Renal pelvis (tissue), 4 donors: ENCODE measurements around the gene KRT6A. TPM values are rescaled to one million over a fixed set of nuclear protein-coding genes. Genes with fewer than 3 reads are reported as not detected.
"Not testable (repeated sequence)": the region's sequence is repeated elsewhere in the genome, so short reads cannot be mapped to it uniquely, and the experiment has no call there.

Experiments
- DNase-seq: peaks from one replicate; pipeline ENCODE4 v3.0.0-alpha.2; 2013
- polyA plus RNA-seq, 3 donors: library from polyadenylated mRNA; unstranded; fragments of 120-200 nt; gene quantifications; one replicate each; pipeline ENCODE4 v1.2.1, GENCODE V29; 2013; ENCODE audit not compliant: insufficient read length in 3 of 3

Gene KRT6A
- polyA plus RNA-seq, 3 donors = not detected

DNA sequence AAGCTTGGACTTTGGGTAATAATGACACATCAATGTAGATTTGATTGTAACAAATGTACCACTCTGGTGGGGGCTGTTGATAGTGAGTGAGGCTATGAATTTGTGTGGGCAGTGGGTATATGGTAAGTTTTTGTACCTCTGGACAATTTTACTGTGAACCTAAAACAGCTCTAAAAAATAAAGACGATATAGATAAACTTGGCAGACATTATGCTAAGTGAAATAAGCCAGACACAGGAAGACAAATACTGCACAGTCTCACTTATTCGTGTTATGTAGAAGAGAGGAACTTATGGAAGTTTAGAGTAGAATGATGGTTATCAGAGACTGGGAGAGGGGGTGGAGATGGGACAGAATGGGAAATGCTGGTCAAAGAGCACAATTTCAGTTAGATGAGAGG is 28.2 kb downstream of the KRT6A start:
- no peak for DNase-seq

DNA sequence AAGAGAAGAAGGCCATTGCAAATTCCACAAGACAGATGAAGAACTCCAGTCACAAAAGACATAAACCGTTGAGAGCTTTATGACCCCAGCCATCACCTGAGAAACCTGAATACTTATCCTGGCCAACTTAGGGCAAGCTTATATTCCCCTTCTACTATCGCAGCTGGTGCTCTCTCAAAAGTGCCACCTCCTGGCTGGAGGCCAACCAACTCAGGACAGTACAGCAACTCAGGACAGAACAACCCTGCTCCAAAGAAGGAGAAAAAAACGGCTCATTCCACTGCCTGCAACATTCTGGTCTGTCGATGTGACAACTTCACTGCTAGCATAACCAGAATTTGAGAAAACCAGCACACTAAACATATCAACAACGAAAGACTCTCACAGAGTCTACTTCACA is 31.4 kb downstream of the KRT6A start:
- DNase-seq = no peak

DNA sequence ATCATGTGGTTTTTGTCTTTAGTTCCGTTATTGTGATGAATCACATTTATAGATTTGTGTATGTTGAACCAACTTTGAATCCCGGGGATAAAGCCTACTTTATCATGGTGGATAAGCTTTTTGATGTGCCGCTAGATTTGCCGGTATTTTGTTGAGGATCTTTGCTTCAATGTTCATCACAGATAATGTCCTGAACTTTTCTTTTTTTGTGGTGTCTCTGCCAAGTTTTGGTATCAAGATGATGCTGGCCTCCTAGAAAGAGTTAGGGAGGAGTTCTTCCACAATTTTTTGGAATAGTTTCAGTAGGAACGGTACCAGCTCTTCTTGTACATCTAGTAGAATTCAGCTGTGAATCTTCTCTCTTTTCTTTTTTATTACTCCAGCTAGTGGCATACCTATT is 34.2 kb downstream of the KRT6A start:
- DNase-seq = no peak

DNA sequence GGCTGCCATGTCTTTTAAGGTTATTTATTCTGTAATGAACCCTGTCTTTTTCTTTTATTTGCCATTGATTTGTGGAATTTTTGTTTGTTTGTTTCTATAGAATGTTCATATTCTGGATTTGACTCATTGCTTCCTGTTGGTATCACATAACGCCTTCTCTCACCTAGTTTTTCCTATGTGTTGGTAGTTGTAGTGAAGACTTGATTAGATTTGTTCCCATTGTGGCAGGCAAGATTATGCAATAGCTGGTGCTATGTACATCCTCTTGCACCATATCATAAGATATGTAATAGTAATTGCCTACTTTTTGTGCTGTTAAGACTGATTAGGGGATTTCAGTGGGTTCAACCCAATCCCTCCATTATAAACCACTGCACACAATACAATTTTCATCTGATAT is 37.2 kb downstream of the KRT6A start:
- no peak for DNase-seq

DNA sequence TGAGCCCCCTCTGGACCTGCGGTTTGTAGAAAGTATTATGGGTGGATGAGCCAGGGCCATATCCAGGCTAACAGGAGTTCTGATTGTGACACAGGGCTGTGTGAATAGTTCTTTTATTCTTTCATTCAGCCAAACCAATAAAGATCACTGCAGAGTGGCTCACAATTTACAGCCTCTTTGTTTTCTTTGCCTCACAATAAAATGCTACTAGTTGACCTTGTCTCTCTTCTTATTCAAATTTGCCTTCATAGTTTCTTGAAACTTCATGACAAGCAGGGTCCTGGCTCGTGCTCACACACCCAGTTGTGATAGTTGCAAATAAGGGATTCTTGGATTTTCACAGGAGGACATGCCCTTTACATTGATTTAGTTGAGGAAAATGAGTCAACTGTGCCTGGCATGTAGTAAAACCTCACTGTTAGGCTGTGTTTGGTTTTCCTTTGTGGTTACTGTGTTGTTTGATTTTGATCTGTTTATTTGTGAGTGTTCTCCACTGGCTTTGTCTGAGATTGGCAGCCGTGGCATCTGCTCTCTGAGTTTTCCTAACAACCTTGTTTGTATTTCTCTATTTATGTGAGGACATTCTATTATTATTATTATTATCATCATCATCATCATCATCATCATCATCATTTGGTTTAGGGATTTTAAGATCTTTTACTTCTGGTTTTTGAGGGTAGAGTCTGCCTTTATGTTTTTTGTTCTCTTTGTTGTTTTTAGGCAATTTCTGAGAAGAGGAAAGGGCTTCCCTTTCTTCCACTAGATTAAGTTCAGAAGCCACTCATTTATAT is 38.5 kb downstream of the KRT6A start:
- DNase-seq = no peak

DNA sequence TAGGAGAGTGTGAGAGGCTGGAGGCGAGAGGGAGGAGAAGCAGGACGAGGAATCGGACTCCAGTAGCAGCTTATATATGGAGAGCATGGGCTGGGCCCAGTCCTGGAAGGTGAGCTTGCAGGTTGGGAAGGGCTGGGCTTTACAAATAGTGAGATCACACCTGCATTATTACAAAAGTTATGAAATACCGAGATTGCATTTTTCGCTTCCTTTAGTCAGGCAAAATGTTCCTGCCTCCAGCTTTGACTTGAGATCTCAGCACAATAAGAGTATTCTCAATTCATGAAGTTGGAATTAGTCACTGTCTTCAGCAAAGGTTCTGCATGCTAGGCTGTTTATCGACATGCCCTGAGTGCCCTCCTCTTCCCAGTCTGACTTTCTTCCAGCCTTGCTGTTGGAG is 41.0 kb downstream of the KRT6A start, which contains the start of gene KRT6B:
Gene KRT6B, minus strand, starts transcription at position 46 of the 400 bp plus-strand sequence. CDS start 68 bp downstream, outside the sequence.
- DNase-seq = no peak

DNA sequence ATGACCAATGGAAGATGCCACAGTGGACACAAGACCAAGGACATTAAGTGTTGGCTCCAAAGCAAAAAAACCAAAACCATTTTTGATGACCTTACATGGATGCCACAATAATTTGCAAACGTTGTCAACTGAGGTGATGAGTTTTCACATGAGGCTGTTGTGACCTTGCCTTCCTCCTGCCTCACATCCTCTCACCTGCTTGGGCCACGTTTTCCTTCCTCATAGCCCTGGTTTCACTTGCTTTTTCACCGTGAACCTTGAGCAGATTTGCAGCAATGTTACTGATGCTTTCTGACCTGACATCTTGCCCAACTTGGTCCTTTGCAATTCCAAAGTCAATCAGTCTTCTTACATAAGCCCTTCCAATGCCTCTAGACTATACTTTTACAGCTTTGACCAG is 44.8 kb downstream of the KRT6A start:
- DNase-seq = no peak

DNA sequence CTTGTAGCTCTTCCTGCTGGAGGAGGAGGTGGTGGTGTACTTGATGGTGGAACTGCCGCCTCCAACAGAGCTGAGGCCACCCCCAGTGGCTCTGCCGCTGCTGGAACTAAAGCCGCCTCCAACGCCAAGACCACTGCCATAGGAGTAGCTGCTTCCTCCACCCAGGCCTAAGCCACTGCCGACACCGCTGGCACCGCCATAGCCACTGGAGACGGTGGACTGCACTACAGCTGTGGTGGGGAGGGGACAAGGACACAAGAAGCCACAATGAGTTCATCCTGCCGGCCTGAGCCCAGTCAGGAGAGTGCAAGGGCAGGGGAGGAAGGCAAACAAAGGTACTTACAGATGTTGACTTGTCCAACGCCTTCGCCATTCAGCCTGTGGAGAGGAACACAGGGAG is 45.9 kb downstream of the KRT6A start:
- not testable (repeated sequence) for DNase-seq

DNA sequence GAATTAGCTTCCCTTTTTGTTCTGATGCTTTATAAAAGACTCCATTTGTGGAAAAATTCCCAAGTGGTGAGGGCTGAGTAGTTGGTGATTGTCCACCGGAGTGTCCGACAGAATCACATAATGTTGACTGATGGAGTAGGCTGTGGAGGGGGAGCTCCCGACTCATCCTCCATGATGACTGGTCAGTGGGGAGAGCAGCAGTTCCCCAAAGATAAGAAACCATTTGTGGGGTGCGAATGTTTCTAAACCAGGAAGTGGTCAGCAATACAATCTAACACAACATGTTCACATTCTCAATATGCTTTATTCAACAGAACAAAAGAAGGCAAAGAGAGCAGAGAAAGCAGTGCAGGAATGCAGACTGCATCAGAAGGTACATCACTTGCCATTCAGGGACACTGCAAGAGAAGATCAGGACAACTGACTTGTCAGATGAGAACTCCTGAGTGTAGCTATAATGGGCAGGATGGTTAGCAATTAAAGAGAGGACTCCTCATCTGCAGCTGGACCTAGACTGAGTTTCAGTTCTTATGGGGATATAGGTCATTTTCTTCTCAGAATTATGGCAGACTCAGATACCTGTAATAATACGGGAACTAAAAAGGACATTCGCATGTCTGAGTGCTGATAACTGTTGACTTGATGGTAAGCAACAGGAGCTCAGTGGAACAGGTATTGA is 46.6 kb downstream of the KRT6A start:
- DNase-seq = no peak

DNA sequence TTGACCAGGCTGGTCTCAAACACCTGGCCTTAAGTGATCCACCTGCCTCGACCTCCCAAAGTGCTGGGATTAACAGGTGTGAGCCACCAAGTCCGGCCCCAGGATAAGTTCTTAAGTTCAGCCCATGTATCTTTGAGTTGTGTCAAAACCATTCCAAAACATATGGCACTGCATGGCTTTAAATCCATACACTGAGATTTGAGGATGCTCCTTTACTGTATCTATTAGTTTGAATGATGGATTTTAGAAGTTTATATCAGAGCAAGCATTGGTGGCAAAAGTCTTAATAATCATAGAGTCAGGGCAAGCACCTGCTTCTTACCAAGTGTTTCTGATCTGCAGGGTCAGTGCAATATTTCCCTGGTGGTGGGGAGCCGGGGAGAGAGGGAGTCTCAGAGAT is 47.2 kb downstream of the KRT6A start:
- DNase-seq = no peak

DNA sequence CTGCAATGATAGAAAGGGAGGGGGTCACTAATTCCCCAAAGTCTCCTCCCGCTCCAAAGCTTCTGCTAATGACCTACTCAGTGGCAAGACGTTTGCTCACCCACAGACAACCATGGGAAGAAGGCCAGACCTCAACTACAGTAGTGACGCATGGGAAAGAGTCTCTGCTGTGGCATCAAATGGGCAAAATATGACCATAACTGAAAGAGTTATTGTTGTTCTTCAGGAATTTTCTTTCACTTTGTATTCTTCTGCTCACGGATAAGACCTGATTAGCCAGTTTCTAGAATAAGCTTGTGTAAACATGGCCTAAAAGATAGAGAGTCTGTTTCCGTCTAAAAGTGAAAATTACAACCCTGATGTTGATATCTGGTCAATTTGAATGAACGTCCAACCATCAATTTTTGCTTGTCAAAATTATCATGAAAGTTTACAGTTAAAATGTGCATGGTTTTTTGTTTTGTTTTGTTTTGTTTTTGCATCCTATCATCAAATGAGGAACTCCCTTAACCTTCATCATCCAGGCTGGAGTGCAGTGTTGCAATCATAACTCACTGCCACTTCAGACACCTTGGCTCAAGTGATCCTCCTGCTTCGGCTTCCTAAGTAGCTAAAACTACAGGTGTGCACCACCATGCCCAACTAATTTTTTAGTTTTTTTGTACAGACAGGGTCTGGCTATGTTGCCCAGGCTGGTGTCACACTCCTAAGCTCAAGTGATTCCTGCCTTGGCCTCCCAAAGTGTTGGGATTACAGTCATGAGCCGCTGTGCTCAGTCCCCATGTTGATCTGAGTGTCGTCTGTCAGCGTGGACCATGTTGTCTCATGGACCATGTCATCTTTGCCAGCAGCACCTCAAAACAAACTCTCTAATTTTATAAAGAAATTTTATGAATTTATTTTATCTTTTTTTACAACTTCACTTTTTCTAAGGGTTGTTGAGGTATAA is 48.1 kb downstream of the KRT6A start:
- DNase-seq = no peak

DNA sequence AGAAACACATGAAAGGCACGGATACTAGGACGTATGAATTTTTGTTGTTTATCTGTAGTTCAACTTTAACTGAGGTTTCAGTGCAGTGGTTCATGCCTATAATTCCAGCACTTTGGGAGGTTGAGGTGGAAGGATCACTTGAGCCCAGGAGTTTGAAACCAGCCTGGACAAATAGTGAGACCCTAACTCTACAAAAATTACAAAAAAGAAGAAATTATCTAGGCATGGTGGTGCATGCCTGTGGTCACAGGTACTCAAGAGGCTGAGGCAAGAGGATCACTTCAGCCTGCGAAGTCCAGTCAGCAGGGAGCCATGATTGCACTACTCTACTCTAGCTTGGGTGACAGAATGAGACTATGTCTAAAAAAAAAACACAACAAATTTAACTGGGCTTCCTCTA is 49.1 kb downstream of the KRT6A start:
- DNase-seq = no peak

DNA sequence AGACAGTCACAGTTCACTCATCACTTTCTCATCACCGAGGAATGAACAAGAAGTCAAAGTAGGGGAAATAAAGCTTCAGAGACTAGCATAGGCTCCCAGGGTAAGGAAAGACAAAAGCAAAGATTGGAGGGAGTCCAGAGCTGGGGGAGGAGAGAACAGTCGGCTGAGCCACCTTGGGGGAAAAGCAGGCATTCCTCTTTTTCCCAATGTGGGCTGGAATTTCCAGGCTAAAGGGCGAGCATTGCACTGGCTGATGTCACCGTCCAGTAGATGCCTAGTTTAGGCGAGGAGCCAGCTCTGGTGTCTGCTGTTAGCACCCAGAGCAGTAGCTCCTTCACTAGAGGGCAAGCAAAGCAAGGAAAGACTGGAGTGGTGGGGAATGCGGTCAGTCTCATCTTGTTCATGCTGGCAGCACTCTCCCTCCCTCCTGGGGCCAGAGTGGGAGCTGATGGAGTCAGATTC is 50.4 kb downstream of the KRT6A start:
- DNase-seq = no peak

DNA sequence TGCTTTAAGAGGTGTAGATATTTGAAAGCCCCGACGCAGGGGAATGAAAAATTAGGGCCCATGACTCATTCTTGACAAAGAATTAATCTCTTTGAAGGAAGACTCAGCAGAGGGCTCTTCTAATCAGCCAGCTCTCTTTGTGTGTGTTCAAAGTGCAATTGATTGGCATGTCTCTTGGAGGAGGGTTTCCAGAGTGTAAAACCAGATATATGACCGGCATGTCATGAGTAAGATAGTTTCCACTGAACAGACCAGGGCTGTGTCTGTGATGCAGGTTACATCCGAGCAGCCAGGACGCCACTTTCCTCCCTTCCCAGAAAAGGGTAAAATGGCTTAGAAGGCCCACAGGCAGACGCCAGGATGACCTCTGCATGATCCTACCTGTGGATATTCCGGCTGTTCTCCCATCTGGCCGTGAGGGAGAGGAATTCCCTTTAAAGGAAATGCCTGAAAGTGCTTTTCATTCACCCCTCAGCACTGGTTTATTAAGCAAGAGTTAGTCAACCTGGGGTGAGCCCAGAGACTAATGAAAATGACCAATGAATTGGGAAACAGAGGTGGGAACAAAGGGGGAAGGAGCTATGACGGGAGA is 51.6 kb downstream of the KRT6A start:
- DNase-seq = no peak

DNA sequence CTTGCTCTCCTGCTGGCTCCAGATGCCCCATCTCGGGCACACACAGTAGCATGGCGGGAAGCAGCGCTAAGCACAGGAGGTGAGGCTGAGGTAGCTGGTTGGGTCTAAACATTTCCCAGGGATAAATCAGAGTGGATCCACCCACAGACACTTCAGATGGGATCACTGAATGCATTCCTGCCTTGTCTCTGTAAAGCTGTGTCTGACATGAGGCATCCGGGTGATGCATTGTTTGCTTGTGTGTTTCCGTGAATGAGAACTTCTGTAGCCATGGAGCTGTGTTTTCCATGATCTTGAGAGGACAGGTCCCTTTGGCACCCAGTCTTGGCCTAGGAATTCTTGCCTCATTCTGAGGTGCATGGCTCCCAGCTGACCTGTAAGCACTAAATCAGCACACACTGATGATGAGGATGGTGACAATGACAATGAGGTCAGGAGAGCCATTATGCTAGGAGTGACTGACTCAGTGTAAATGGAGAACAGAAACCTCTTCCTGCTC is 52.2 kb downstream of the KRT6A start:
- DNase-seq = no peak

DNA sequence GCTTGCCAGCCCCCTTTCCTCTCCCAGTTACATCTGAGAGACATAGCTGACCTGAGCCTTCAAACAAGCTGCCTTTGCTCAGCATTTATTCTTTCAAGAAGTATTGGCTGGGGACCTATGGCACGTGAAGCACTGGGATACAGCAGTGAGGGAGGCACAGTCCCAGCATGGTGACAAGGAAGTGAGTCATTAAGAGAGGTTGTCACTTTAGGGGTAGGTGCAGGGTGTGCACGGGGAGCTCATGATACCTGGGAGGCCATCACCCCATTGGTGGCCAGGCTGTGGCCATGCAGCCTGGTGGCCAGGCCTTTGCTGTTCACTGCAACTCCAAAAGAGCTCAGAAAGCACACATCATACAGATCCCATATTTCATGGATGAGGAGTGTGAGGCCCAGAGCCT is 53.2 kb downstream of the KRT6A start:
- no peak for DNase-seq

DNA sequence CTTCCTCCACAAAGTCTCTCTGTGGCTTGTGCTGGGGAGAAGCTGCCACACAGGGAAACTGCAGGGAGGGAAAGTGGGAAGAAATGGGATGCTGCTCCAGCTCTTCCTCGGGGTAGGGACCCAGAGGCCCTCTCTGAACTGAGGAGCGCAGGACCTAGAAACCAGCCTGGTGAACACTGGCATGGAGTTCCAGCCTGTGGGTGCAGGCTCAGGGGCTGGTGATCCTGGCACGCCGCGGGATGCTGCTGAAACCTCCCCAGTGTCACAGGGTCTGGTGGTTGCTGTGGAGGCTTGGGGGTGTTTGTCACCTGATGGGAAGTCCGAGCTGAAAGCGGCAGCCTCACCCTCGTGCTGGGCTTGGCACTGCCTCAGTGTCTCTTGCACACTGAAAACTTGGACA is 53.6 kb downstream of the KRT6A start:
- DNase-seq = no peak

DNA sequence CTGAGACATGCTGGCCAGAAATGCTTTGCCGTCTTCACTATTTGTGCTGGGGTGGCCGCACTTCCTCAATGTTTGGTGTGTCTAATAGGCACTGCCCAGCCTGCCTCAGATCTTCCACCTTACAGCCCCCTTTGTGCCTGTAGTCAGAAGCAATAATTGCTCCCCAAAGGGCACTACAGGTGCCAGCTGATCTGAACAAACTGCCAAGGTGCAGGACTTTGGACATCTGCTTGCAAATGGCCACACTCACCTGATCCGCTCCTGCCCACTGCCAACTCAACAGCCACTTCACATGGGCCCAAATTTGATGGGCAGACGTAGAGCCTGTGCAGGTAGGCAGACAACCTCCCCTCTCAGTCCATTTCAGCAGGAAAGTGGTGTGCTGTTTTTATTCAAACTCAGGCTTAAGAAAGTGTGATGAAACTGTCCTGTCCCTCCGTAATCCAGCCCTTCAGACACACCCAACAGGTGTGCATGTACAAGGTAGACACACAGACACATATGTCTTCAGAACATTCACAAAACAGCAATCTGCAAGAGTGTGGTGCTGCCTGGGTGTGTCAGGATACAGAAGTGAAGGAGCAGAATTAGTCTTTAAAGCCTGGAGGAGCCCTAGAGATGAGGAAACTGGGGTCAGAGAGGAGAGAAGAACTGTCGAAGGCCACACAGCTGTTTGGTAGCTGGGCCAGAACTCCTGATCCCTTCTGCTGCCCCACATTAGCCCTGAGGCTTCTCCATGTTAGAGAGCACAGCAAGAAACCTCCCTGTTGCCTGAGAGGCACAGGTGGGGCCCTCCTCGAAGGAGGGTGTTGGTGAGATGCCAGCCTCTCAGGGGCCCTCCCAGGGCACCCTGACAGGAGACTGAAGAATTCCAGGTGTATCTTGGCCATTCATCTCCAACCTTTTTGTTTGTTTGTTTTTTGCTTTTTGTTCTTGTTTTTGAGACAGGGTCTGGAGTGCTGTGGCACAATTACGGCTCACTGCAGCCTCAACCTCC is 54.5 kb downstream of the KRT6A start:
- DNase-seq = no peak

DNA sequence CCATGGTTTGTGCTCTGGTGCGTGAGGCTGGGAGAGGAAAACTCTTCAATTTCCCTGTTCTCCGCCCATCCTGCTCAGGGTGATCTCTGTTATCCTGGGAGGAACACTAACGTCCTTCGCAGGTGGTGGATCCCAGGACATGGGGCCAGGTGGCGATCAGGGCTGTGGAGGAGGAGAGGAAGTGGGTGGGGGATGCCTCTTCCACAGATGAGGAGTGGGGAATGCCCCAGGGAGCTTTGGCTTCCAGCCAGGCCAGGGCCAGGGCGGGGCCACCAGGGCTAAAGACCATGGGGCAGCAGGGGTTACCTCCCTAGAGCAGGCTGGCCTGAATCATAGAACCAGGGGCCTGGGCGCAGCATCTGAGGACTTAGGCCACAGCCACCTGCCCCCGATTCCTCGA is 55.5 kb downstream of the KRT6A start:
- DNase-seq = no peak
